ENCODE measurements around the gene GRIPAP1.

The GRIPAP1 gene

DNA sequence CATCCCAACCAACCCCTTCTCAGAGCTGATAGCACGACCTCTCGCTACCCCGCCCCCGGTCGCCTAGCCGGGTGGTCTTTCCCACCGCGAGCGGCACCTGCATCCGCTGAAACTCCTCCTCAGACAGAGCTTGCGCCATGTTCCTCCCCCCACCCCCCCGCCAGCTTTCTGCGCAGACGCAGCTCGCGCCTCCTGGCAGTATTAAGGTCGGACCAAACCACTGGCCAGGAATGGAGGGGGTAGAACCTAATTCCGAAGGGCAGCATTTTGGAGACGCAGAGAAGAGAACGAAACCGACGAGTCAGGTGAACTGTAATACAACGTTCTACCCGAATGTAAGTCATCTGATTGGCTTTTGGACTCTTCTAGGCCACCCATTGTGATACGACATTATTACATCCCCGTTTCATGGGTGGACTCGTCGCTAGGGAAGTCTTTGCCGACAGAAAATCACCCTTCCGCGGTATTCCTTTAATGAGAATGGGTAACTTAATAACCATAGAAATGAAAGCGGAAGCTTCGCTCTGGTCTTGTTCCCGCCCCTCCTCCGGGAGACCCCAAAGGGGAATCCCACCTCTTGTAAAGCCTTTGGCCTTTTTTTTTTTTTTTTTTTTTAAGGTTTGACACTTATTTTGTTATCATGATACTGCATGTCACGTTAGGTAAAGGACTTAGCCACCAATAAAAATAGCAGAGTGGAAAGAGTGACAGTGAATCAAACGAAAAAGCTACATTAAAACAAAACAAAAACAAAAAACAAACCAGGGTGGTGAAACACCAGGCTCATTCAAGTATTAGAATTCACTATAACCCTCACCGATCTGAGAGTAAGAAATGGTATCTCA lies at the start of gene GRIPAP1:
GRIPAP1 (minus strand) TSS at position 174 of the 845 bp plus-strand sequence; CDS start at position 139, 35 bp downstream.
- peak; percentile 80 to 95 for DNase-seq

- no peak for DNase-seq
Observed at GRCh38 chrX:49043987-49044281, 41.9 kb upstream of the GRIPAP1 start.

GRCh38 chrX:49043220-49043986 lies 41.3 kb upstream of the GRIPAP1 start, which contains the start of gene TFE3:
Gene TFE3 (minus strand): TSS chrX:49043357. CDS start chrX:49043226, 131 bp downstream.
- peak; percentile 97 to 99 for DNase-seq

GRCh38 chrX:49042581-49043219 lies 40.6 kb upstream of the GRIPAP1 start:
- DNase-seq = no peak

DNA sequence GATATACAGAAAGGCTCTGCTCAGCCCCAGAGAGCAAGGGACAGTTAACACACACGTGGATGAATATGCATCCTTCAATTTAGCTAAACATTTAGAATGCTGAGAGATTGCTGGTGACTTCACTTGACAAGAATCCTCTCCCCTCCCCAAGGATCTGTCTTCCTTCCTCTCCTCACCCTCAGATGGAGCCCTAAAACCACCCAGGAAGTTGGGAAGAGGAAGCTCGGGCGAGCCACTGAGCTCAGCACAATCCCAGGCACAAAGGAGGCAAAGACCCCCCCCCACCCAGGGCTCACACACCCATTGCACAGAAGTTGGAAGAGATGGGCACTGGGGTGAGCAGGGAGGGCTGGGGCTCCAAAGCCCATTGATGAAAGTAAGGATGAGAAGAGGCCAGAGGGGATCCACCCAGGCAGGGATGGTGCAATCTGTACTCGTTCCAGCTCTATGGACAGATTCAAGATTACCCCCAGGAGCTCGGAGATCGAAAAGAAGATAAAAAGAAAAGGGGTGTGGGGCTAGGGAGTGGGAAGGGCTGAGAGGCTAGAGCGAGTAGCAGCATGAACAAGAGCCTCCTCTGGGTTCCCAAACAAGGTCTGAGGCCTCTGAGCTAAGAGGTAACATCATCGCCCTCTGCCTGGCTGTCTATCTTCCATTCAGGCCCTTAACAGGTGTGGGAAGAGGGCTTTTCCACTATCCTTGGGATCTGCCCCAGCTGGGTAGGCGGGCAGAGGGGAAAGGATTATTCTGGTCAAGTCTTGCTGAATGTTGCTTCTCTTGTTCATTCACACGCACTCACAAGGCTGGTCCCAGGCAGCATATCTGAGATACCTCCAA lies 39.9 kb upstream of the GRIPAP1 start:
- peak; percentile 1 to 9 for DNase-seq

- no peak for DNase-seq
Observed at GRCh38 chrX:49040376-49040955, 38.4 kb upstream of the GRIPAP1 start.

- peak; percentile 41 to 67 for DNase-seq
Observed at GRCh38 chrX:49039598-49040375, 37.7 kb upstream of the GRIPAP1 start.

- no peak for DNase-seq
Observed at GRCh38 chrX:49037883-49038475, 35.9 kb upstream of the GRIPAP1 start.

DNA sequence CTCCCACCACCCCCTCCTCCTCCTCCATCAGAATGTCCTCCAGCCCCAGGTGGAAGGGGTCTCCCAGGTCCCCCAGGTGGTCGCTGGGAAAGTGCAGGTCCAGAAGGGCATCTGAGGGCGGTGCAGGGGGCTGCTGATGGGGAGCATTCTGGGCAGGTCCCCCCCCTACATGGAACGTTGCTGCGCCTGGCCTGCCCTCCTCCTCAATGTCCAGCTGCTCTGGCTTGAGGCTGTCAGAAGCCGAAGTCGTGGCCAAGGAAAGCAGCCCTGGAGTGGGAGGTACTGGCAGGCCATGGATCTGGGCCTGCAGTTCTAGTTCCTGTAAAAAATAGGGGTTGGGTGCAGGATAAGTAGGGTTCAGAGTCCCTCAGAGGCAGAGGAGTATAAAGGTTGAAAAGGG lies 28.2 kb upstream of the GRIPAP1 start:
- DNase-seq = no peak

DNA sequence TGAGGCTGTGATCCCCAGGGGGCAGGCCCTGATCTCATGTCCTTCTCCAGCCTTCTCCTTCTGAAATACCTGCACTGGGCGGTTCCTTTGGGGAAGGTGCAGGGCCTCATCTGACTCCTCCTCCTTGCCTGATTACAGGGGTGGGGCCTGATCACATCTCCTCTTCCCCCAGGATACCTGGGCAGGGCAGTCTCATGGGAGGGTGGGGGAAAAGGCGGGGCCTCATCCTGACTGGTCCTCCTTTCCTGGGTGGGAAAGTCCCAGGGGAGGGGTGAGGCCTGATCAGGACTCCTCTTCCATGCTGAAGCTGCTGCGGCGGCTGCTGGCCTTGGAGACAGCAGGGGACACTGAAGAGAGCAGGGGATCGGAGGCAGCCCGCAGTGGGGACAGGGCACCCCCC lies 27.8 kb upstream of the GRIPAP1 start:
- DNase-seq = peak; percentile 2 to 26

DNA sequence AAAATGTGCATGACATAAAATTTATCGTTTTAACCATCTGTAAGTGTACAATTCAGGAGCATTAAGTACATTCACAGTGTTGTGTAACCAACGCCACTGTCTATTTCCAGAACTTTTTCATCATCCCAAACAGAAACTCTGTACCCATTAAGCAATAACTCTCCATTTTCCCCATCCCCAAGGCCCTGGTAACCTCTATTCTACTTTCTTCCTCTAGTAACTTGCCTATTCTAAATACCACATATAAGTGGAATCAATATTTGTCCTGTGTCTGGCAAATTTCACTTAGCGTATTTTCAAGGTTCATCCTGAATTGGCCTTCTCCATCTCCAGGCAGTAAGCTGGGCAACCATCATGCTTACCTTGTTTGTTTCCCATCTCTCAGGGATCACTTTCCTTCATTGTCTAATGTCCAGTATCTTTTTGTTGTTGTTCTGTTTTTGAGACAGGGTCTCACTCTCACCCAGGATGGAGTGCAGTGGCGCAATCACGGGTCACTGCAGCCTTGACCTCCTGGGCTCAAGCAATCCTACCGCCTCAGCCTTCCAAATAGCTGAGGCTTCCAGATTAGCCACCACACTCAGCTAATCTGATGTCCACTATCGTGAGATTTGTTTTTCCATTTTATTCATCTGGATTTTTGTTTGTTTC lies 17.7 kb upstream of the GRIPAP1 start:
- no peak for DNase-seq

DNA sequence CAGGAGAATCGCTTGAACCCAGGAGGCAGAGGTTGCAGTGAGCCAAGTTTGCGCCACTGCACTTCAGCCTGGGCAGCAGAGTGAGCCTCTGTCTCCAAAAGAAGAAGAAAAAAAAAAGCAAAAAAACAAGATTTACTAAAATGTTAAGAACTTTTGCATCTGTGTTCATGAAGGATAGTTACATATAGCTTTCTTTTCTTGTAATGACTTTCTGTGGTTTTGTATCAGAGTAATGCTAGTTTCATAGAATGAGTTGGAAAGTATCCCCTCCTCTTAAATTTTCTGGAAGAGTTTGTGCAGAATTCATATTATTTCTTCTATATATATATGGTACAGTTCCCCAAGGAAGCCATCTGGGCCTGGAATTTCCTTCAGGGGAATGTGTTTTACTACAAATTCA lies 17.0 kb upstream of the GRIPAP1 start:
- DNase-seq = no peak

GRCh38 chrX:49003696-49004095 lies 1.6 kb upstream of the GRIPAP1 start:
- DNase-seq = peak; percentile 51 to 72

GRCh38 chrX:49001521-49002090 lies 458 bp downstream of the GRIPAP1 start:
- peak; percentile 40 to 51 for DNase-seq

GRCh38 chrX:49000636-49001035 lies 1.4 kb downstream of the GRIPAP1 start:
- DNase-seq = no peak

GRCh38 chrX:48999030-48999429 lies 3.0 kb downstream of the GRIPAP1 start:
- DNase-seq = no peak

DNA sequence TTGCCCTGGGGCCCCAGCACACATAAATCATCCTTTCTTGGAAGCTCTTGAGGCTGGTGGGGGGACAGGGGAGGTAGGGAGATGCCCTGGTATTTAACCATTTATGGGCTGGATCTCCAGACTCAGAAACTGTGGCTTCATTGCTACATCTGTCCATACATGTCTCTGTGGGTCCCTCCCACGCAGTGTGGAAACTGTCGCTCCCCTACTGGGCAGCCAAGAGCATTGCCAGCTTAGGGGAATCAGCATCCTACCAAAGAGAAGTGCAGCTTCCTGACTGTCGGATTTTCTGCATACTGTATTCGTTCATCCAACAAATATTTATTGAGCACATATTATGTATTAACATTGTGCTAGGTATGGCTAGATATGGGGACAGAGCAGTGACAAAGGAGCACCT lies 3.7 kb downstream of the GRIPAP1 start:
- DNase-seq = no peak

DNA sequence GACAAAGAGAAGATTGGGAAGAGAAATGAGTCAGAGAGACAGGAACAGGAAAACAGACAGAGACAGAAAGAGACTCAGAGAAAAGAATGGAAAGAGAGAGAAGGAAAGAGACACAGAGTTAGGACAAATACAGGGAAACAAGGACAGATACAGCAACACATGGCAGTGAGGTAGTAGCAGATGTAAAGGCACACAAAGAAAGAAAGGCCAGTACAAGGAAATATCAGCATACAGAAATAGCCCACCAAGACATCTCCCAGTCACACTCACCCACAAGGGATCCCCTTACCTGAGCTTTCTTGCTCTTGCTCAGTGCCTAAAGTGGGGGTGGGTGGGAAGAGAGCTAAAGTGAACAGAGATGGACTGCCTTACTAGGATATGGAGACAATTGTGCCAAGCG lies 4.2 kb downstream of the GRIPAP1 start:
- DNase-seq = no peak

- DNase-seq = no peak
Observed at GRCh38 chrX:48997455-48997854, 4.6 kb downstream of the GRIPAP1 start.

- DNase-seq = no peak
Observed at GRCh38 chrX:48996969-48997368, 5.1 kb downstream of the GRIPAP1 start.

Data from NCI-H526 (cell line).